GM21619 (cell line): ENCODE measurements around the gene TREX2.

Source experiments
- ATAC-seq: cut with Tn5 transposase; IDR thresholded peaks from one replicate; pipeline ENCODE4 v1.9.1; 2021; ENCODE audit not compliant: unreplicated experiment

The TREX2 gene, protein sequence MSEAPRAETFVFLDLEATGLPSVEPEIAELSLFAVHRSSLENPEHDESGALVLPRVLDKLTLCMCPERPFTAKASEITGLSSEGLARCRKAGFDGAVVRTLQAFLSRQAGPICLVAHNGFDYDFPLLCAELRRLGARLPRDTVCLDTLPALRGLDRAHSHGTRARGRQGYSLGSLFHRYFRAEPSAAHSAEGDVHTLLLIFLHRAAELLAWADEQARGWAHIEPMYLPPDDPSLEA

DNA sequence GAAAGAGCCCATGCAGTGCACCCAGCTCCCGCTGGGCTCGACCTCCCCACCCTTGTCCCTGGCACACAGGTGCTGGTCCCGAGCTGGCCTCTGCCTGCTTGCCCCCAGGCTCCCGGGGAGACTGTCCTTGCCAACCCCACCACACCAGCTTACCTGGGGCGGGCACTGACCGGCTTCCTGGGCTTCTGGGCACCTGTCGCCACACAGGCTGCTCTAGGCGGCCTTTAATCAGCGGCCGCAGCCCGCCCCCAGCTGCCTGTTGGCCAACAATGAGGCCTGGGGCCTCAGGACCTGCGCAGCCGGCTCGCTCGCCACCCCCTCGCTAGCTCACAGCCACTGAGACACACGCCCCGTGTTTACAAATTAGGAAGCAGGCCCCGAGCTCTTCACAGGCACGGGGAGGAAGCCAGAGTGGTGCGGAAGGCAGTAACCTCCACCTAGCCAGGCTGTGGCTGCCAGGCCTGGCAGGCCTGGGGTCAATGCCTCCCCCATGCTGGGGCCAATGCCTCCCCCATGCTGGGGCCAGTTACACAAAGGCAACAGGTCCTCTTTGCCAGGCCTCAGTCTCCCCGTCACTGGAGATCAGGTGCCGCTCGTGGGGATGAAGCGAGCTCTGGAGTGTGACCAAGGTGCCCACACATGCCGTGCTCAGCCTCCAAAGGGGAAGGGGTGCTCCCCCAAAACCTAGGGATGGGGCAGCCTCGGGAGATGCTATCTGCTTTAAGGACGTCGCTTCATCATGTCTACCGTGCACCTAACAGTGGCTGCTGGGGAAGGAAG, at the start of gene TREX2:
Gene TREX2 (minus strand): TSS at position 201 of the 780 bp plus-strand sequence. CDS start 626 bp downstream, outside the sequence.
- no peak for ATAC-seq

DNA sequence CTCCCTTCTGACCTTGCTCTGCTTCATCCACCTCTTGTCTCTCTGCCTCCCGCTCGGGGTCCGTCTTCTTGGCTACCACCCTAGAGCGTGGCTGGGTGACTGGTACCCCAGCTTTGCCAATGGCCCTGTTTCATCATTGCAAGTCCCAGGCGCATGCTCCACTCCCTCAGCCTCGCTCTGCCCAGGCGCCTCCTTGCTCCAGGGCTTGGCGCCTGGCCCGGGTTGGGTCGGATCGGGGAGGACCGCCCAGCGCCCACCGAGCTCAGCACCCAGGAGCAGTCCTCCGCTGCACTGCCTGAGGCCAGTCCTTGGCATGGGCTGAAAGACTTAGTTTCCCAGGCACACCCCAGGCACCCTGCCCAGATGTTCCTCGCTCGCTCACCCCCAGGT, 49.5 kb upstream of the TREX2 start:
- no peak for ATAC-seq

DNA sequence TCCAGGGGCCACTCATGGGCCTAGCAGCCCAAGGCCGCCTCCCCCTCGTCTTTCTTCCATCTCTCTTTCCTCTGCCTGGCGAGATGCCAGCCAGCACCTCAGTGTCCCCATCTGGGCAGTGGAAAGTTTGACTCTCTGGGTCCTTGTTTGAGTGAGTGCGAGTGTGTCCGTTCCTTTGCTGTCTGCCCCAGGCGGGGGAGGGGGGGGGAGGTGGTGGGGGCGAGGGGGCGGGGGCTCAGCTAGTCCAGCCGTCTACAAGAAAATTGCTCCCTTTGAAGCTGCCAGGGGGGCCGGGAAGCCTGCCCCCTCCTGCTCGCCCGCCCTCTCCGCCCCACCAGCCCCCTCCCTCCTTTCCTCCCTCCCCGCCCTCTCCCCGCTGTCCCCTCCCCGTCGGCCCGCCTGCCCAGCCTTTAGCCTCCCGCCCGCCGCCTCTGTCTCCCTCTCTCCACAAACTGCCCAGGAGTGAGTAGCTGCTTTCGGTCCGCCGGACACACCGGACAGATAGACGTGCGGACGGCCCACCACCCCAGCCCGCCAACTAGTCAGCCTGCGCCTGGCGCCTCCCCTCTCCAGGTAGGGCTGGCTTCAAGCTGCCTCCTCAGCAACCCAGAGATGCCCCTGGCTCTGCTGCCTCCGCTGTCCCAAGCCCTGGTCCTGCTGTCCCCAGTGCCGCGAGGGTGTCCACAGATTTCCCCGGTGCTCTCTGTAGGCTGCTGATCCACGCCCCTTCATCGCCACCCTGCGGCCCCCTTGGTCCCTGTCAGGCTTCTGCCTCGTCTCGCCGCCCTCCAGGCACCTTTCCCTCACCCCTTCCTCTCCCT, 48.9 kb upstream of the TREX2 start, which contains the start of gene BGN:
Gene BGN (plus strand): TSS at position 440 of the 821 bp plus-strand sequence. CDS start 9,652 bp downstream, outside the sequence.
- ATAC-seq: no peak

DNA sequence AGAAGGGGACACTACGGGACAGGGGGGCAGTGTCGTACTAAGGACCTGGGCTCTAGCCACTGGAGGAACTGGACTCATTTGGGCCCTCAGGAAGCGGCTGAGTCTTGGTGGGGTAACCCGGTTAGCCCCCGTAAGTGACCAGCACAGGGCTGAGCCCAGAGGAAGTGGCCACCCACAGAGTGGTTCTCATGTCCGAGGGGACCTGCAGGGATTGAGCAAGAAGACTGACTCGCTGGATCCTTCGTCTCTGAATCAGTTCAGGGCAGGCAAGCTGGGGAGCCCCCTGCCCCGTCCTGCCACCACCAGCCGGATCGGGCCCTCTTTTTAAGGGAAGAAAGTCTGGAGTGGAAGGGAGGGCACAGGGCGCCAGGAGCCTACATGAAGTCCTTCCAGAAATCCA, 48.2 kb upstream of the TREX2 start:
- ATAC-seq: no peak

DNA sequence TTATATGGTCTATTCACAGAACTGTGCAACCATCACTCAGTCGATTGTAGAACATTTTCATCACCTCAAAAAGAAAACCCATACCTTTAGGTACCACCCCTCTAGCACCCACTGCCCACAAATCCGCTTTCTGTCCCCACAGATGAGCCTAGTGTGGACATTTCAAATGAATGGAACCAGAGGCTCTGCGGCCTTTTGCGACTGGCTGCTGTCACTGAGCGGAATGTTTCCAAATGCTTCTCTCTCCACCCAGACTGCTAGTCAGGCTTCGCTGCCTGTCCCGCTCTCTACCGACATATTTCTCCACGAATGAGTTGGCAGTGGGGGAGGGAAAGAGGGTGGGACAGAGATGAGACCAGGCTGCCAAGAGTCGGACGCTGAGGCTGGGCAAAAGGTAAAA, 47.2 kb upstream of the TREX2 start:
- no peak for ATAC-seq

DNA sequence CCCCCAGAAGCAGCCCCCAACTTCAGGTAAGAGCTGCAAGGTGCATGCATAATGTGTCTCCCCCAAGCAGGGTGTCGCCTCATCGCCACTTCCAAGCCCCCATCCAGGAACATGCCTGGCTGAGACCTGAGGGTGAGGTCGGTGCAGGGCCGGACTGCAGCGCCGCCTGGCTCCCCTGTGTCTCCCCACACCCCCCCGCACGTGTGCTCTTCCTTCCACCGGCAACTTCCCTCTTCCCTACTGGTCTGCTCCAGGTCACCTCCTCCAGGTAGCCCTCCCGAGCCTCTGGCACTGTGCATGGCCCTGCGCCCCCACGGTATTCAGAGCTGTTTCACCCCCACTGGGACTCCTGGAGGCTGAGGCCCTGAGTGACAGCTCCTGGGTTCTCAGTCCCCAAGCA, 46.7 kb upstream of the TREX2 start:
- no peak for ATAC-seq

DNA sequence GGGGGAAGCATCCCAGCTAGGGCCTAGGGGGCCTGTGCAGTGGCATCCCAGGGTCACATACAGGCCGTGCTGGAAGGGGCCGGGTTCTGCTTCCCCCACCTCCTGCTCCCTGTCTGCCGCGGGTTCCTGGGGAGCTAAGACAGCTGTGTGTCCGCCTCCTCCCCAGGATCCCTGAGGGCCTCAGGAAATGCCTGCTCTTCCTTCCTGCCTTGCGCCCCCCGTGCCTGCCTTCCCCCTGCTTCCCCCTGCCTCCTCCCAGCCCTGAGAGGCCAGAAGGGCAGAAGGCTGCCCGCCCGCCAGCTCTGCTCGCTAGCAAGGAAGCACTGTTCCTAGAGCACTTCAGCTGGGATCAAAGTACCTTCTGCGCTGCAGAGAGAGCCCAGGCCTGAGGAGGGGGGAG, 46.1 kb upstream of the TREX2 start:
- ATAC-seq: no peak

DNA sequence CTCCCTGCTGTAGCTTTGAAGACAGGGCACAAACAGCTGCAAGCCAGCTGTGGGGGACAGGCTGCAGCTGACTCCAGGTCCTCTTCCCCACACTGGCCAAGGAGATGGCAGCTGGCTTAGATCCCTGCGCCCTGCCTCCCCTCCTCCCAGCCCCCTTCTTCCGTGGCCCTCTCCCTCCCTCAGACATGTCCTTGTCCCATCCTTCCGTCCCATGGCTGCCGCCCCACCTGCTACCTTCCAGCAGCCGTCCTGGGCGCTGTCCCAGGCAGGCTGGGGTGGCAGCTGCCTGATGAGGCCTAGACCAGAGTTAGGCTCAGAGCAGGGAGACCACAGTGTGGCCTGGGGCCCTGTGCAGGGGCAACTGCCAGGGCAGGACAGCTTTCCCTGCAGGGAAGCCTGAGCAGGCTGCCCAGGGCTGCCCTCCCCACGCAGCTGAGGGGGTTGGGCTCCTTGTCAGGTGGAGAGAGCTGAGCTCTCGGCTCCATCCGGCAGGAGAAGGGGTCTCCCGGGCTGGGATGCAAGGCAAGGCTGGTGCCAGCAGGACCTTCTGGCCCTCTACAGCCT, 45.6 kb upstream of the TREX2 start:
- no peak for ATAC-seq

DNA sequence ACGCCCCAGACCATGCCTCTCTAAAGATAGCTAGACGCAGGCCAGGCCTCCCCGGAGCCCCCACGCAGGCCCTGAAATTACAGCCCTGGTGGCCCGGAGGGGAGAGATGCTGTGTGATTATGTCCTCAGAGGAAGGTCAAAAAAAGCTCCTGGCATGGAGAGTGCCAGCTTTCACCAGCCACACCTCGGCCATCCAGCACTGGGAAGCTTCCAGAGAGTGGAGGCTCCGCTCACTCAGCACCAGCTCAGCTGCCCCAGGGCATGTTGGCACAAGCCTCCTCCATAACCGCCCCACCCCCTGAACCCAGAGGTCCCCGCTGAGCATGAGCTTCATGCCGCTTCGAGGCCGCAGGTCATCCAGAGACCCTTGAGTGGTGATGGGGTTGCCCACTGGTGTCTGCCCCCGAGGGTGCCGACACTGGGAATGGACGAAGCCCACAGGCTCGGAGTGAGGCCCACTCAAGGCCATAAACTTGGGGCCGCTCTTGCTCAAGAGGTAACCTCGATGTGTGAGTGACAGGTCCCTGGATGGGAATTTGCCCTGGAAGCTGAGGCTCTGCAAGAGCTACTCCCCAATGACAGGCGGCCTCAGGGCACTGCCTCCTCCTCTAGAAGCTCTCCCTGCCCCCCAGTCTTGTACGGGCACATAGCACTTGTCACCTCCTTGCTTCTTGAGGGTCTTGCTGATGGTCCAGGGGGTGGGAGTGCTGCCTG, 44.5 kb upstream of the TREX2 start:
- ATAC-seq: no peak

DNA sequence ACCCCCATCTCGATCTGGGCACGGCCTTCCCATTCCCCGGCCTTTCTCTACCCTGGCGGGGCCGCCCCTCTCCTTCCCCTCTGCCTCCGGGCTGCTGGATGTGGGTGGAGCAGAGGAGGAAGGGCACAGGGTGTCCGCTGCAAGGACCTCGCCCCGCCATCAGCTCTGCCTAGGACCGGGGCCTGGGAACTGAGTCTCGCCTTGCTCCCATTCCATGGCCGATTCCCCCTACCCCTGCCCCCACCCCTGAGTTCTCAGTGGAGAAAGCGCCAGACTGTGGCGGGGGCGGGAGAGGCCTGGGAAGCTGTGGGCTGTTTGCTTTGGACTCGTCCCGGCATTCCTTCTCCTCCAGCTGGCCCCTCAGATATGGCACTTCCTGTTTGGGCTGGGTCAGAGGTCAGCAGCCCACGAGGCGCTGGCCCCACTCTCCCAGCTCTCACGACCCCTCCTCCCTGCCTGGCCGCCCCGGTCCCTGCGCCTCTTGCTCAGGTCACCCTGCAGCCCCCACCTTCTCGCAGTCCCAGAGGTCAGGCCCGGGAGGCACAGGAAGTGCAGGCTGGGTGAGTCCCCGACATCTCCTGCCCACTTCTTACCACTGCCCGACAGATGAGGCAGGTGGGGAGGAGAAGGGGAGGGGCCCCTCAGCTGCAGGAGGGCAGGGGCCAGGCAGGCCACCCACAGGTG, 42.5 kb upstream of the TREX2 start:
- ATAC-seq: no peak

DNA sequence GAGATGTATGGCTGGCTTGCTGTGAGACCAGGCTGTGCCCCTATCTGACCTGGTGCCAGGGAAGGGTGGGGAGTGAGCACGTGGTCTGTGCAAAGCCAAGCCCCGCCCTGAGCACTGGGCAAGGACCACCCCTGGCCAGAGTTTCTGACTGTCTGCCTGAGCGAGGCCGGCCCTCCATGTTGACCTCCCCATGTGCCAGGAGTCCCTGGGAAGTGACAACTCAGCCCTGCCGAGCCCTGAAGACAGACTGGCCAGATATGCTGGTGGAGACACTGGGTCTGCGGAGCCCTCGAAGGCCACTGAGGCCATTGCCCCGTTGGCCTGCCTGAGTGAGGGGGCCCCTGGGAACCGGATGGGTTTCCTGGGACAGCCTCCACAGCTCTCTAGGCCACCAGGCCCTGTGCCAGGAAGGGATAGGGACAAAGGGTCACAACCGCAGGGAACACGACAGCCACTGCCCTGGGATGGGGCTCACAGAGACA, 41.8 kb upstream of the TREX2 start:
- no peak for ATAC-seq

DNA sequence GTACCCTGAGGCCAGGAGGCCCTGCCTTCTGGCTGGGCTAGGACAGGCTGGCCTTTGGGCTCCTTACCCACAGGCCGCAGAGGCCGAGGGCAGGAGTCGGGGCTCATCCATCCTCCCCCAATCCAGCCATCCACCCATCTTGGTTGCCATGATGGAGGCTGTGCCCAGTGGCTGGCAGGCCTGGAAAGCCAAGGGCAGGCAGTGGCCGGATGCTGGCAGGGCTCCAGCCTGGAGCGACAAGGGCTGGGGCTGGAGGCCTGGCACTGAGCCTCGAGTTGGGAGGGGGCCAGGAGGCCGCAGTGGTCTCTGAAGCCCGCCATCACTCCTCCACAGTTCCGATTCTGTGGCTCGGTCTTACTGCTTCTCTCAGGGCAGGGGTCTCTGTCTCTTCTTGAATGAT, 40.3 kb upstream of the TREX2 start:
- no peak for ATAC-seq

DNA sequence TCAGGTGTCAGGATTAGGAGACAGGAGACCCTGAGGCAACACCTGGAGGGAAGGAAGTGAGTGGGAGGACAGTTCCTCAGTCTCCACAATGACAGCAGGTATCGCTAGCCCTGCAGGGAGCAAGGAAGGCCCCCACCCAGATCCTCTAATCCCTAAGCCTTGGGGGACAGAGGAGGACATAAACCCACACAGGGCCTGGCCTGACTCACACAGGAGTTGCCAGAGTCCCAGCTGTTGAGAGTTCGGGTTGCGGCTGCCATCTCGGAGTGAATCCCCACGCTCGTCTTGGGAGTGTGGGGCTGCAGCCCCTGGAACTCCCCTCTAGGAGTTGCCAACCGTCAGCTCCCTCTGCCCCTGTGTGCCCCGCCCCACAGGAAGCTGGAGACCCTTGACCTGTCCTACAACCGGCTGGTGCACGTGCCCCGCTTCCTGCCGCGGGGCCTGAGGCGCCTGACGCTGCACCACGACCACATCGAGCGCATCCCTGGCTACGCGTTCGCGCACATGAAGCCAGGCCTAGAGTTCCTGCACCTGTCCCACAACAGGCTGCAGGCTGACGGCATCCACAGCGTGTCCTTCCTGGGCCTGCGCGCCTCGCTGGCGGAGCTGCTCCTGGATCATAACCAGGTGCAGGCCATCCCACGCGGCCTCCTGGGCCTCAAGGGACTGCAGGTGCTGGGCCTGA, 39.7 kb upstream of the TREX2 start:
- no peak for ATAC-seq

DNA sequence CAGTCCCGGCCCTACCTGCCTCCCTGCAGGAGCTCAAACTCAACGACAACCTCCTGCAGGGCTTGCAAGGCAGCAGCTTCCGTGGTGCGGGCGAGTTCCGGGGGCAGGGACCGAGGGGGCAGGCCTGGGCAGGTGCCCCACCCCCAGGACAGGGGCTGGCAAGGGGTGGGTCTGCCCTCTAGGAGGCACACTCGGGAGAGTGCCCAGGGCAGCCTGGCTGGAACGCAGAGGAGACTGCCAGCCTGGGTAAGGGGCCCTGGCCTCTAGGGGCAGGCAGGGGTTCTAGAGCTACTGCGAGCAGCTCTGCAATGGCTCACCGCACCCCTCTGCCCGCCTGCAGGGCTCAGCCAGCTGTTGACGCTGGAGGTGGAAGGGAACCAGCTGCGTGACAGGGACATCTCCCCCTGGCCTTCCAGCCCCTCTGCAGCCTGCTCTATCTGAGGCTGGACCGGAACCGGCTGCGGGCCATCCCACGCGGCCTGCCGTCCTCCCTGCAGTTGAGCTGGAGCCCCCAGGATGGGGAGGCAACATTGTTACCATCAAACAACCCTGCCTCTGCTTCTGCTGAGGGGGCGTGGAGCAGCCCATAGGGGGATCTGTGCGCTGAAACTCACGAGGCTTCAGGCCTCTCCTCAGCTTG, 36.6 kb upstream of the TREX2 start:
- no peak for ATAC-seq

DNA sequence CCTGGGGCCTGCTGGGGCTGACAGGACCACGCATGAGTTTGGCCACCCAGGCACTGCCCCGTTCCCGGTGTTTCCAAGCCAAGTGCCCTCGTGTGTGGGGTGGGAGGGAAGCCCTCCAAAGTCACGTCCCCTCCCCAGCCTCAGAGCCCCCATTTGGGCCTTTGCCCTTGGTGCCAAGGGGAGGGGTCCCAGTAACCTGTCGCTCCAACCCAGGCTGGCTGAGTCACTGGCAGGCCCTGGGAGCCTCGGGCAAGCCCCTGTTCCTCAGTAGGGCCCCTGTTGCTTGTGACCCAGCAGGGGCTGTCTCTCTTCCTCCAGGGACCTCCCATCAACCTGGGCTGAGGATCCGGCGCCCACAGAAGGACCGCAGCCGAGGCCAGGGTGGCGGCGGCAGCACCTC, 35.2 kb upstream of the TREX2 start:
- no peak for ATAC-seq

DNA sequence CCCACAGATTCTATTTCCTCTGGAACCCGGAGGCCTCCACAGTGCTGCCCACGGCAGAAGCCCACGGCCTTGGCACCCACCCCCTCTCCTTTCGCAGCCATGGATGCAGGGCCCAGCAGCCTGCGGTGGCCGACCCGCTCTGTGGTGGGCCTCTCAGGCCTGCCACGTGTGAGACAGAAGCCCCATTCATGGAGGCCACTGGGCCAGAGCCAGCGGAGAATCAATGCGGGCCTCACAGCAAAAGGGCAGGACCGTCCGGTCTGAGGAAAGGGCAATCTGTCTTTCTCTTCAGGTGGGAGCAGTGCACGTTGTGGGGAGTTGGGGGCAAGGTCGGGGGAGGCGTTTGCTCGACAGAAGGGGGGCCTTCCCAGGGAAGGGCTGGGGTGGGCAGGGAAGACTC, 32.9 kb upstream of the TREX2 start:
- no peak for ATAC-seq

DNA sequence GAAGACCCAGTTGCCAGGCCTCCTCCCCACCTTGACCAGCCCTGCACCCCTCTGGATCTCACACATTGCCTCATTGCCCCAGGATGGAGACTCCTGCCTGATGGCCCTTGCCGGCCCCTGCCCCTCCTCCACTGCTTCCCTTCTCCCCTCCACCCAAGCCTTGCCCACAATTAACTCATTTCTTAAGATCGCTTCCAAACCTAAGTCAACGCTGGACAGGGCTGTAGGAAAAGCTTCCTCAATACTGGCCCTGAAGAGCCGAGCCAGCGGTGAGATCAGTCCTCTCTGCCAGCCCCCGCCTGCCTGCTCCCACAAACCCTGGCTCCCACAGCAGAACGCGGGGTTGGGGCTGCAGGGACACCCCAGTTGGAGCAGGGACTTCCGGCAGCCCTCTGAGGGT, 32.0 kb upstream of the TREX2 start:
- no peak for ATAC-seq

DNA sequence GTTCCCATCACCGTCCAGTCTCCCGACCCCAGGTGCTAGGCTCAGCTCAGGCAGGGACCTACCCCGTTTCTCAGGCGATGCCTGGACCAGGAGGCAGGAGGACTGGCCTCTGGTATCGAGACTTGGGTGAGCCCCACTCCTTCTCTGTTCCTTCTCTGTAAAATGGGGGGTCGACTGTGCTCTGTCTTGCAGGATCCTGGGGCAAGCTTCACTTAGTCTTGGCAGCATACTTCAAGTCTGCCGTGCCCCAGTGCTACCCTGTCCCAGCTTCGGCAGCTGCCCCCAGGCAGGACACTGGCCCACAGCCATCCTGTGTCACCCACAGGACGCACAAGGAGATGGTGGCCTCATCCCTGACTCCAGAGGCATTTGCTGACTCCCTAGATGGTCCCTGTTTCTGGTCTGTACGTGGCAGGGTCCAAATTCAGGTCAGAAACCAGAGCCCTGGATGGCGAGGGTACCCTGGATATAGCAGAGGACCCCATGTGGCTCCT, 31.6 kb upstream of the TREX2 start:
- ATAC-seq: no peak
